ENCODE results near the gene POLDIP2. TPM values are rescaled to one million over a fixed set of nuclear protein-coding genes. Genes with fewer than 3 reads are reported as not detected.

Gene POLDIP2
- total RNA-seq, 1 experiment from 2014 or later, result 82.8 TPM

GRCh38 chr17:28404007-28404406 is 46.7 kb upstream of the POLDIP2 start:
- H2AFZ ChIP-seq (ENCODE audit: low read length), result no peak overlapping the region
- peak overlapping the region in 1 of 2 experiments; percentile 64; a peak in 1 of 5 replicates for H3K4me3 Mint-ChIP-seq
- H3K27ac Mint-ChIP-seq, result no peak overlapping the region

More at GRCh38 chr17:28404007-28404406, 46.7 kb upstream of the POLDIP2 start:
- Histone ChIP-seq H2BK12ac (ENCODE audit: insufficient read length, low read depth, low read length) (no peak overlapping the region), H2BK5ac (ENCODE audit: insufficient read length, low read length) (no peak overlapping the region), H3K4me1 (ENCODE audit: insufficient read depth, low read length) (peaks cover 13% of the 10 kb centered on the region; the same call in 1 of the 2 replicates), H4K8ac (replicated peaks; ENCODE audit: insufficient read length, low read depth, low read length) (no peak overlapping the region), H2AK5ac (ENCODE audit: insufficient read length, low read length) (no peak overlapping the region), H3K23me2 (ENCODE audit: insufficient read length, low read depth, low read length, poor library complexity, severe bottlenecking) (peaks cover 9% of the 10 kb centered on the region), H3K27ac (ENCODE audit: insufficient read length, low read depth, low read length) (no peak overlapping the region), H3K56ac (ENCODE audit: insufficient read length, low read depth, low read length) (no peak overlapping the region), H3K9ac (ENCODE audit: extremely low read depth, insufficient read length, low read length) (no peak overlapping the region), H3K23ac (ENCODE audit: insufficient read length, low read depth, low read length) (no peak overlapping the region), H3K79me1 (ENCODE audit: insufficient read depth, low read depth, low read length, poor library complexity, severe bottlenecking) (no peaks in the 10 kb centered on the region), H3K4ac (ENCODE audit: low read depth, low read length) (no peak overlapping the region), H2BK15ac (ENCODE audit: low read depth, low read length) (no peak overlapping the region), H3K79me2 (ENCODE audit: insufficient read depth, low read length) (no peaks in the 10 kb centered on the region), H4K91ac (ENCODE audit: insufficient read length, low read depth, low read length) (no peak overlapping the region), H4K20me1 (ENCODE audit: control insufficient read depth, insufficient read depth, insufficient read length) (no peaks in the 10 kb centered on the region), H3T11ph (ENCODE audit: low read length) (no peak overlapping the region), H3K9me3 (ENCODE audit: control insufficient read depth, low read depth, low read length) (no peaks in the 10 kb centered on the region), H3K4me2 (ENCODE audit: insufficient read depth, insufficient read length, low read length) (no peak overlapping the region), H3K14ac (ENCODE audit: insufficient read depth, low read length) (no peak overlapping the region), H3K27me3 (ENCODE audit: insufficient read depth, low read length) (no peaks in the 10 kb centered on the region; the same call in 1 of the 2 replicates), H2BK120ac (ENCODE audit: low read depth, low read length, poor library complexity, severe bottlenecking) (no peak overlapping the region), H4K5ac (ENCODE audit: insufficient read length, low read depth, low read length) (no peak overlapping the region), H2BK20ac (ENCODE audit: low read depth, low read length, poor library complexity, severe bottlenecking) (no peak overlapping the region), H3K18ac (ENCODE audit: insufficient read length, low read depth, low read length) (no peak overlapping the region)
- no peak for TF ChIP-seq CTCF (conservative IDR thresholded peaks at IDR 0.05)
- WGBS (ENCODE audit: extremely low coverage, insufficient read length, low lambda C conversion rate), result no CpG with 5 or more reads among the region's 2 CpGs
- peaks cover 61 to 62% of the 10 kb centered on the region in 2 experiments for H3K4me1 Mint-ChIP-seq
- H3K27me3 Mint-ChIP-seq (ENCODE audit: low read depth), result peaks cover 66% of the 10 kb centered on the region
- H3K9me3 Mint-ChIP-seq, result no peaks in the 10 kb centered on the region
- H3K36me3 Mint-ChIP-seq (ENCODE audit: insufficient read depth in 1 of 3, low read depth in 3 of 3), result peaks cover 0 to 6% (median 0%) of the 10 kb centered on the region in 3 experiments; a peak in 2 of 7 replicates
- DNase-seq, result no peak
